Sigmoid colon (tissue), 7 donors: Measurements from ENCODE around the gene JAG1. TPM values are rescaled to one million over a fixed set of nuclear protein-coding genes. Genes with fewer than 3 reads are reported as not detected.

Experiments
- DNase-seq: peaks from one replicate; pipeline ENCODE4 v3.0.0-alpha.2; 2019
- H3K27ac ChIP-seq, 4 donors: fragments of 200-600 bp; sonication (generic); one replicate each; pipeline ENCODE4 v1.5.1; 2016 to 2019; ENCODE audit warnings: mild to moderate bottlenecking in 1 of 4
- H3K27me3 ChIP-seq, 3 donors: fragments of 200-600 bp; sonication (generic); one replicate each; pipeline ENCODE4 v1.5.1; 2019; ENCODE audit warnings: mild to moderate bottlenecking in 1 of 3
- H3K36me3 ChIP-seq, 4 donors: fragments of 200-600 bp; sonication (generic); one replicate each; pipeline ENCODE4 v1.5.1; 2016 to 2019
- H3K4me1 ChIP-seq, 4 donors: fragments of 200-600 bp; sonication (generic); one replicate each; pipeline ENCODE4 v1.5.1; 2017 to 2019
- H3K4me3 ChIP-seq, 4 donors: fragments of 200-600 bp; sonication (generic); one replicate each; pipeline ENCODE4 v1.5.1; 2017 to 2019; ENCODE audit warnings: mild to moderate bottlenecking in 2 of 4, moderate library complexity in 1 of 4
- H3K9me3 ChIP-seq, 4 donors: fragments of 200-600 bp in 3 of 4; sonication (generic) in 3 of 4; one replicate each; pipeline versions ENCODE4 v1.5.1 to v1.6.1; 2013 to 2019
- CTCF ChIP-seq, 4 experiments: fragments of 450-650 bp in 3 of 4; fragments of 200-600 bp in 1 of 4; IDR thresholded peaks; one replicate each; pipeline ENCODE4 v1.5.1; 2016 to 2019; ENCODE audit warnings: antibody characterized with exemption in 4 of 4, mild to moderate bottlenecking in 3 of 4, moderate library complexity in 2 of 4
- EP300 ChIP-seq, 4 donors: sonication (generic); formaldehyde crosslinking; IDR thresholded peaks; one replicate each; pipeline ENCODE4 v1.6.1; 2017; ENCODE audit warnings: antibody characterized with exemption in 4 of 4
- POLR2A ChIP-seq, 2 donors: fragments of 450-650 bp; IDR thresholded peaks; one replicate each; pipeline ENCODE4 v1.6.1; 2016; ENCODE audit warnings: antibody characterized with exemption in 2 of 2, mild to moderate bottlenecking in 2 of 2, moderate library complexity in 2 of 2
- POLR2AphosphoS5 ChIP-seq, 4 donors: sonication (generic); formaldehyde crosslinking; IDR thresholded peaks; one replicate each; pipeline ENCODE4 v1.6.1; 2017; ENCODE audit warnings: antibody characterized with exemption in 4 of 4
- WGBS, 2 donors: extraction: QIAGEN DNeasy Blood & Tissue Kit; methylation state at CpG; one replicate each; pipeline ENCODE4 v1.1.7; 2013; 5-methylcytosine and 5-hydroxymethylcytosine counted together
- intact Hi-C: fragments of 100-400 bp; cut with DNase I; formaldehyde crosslinking; loops from one replicate; pipeline ENCODE4 v1.15.1; 2023
- polyA plus RNA-seq, 3 donors: library from polyadenylated mRNA; stranded (reverse); fragments of 200-250 nt; gene quantifications; one replicate each; pipeline ENCODE4 v1.2.3, GENCODE V29; 2013
- total RNA-seq, 4 donors: library from RNA; depleted of rRNA; stranded (reverse); fragments of >200 nt; gene quantifications; one replicate each; pipeline ENCODE4 v1.1.0, GENCODE V29; 2016
- donor health status: healthy with polysubstance abuse.
- donor health status: Bipolar disorder and iron deficiency.
- donor health status: healthy.

JAG1 gene
- total and polyA plus RNA-seq, 7 donors = 3.9 to 76.4 (median 32.4) TPM

GRCh38 chr20:10633718-10634117 is 40.1 kb downstream of the JAG1 start:
- DNase-seq = no peak
- H3K27ac ChIP-seq = no peak overlapping the region
- no peaks in the 10 kb centered on the region for H3K27me3 ChIP-seq
- peaks cover 0 to 1% (median 0%) of the 10 kb centered on the region in 4 donors for H3K36me3 ChIP-seq
- peaks cover 0 to 48% (median 42%) of the 10 kb centered on the region in 4 donors for H3K4me1 ChIP-seq
- whole genome bisulfite sequencing, 2 donors = 72 to 97% methylated on average over 5 of the region's 5 CpGs
- H3K9me3 ChIP-seq = no peaks in the 10 kb centered on the region
- TF ChIP-seq EP300 (IDR thresholded peaks at IDR 0.05) = no peak
- TF ChIP-seq CTCF (IDR thresholded peaks at IDR 0.05) = no peak
- TF ChIP-seq POLR2A (IDR thresholded peaks at IDR 0.05) = no peak
- TF ChIP-seq POLR2AphosphoS5 (IDR thresholded peaks at IDR 0.05) = no peak
- intact Hi-C loops = no loop called here
- H3K4me3 ChIP-seq = no peak overlapping the region

DNA sequence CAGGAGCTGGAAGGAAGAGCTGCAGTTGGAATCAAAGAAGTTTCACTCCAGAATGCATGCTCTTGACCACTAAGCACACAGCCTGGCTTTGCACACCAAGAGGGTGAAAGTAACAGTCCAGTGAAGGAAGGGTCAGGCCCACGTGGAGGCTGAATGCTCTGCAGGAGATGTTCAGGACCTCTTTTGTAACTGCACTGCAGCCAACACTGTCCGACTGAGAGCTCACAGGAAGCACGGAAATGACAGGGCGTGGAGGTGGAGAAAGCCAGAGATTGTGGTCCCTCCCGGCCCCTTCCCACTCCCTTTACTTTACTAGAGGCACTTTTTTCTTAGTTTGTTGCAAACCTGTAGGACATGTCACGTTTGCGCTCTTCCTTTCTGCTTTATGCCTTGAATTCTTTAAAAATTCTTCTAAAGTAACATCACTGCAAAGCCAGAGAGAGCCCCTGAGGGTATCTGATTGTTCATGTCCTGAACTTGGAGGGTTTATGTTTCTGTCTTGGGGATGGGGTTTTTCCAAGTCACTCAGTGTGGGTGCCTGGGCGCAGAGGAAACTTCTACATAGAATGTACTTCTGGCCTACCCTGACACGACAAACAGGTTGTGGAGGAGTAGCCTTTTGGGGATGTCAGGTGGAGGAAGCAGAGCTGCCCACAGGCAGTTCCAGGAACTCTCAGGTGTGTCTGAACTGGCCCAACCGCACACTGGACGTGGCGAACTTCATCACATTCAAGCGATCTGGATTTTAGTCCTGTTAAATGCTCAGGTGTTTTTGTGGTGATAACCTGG is 40.9 kb downstream of the JAG1 start:
- H3K4me1 ChIP-seq = peaks cover 0 to 40% (median 40%) of the 10 kb centered on the region in 4 donors
- no peaks in the 10 kb centered on the region for H3K9me3 ChIP-seq
- WGBS, 2 donors = 89 to 90% methylated on average over 13 of the region's 13 CpGs
- intact Hi-C loops = no loop called here
- no peaks in the 10 kb centered on the region for H3K36me3 ChIP-seq
- H3K27ac ChIP-seq = no peak overlapping the region
- no peak overlapping the region for H3K4me3 ChIP-seq
- no peak for DNase-seq
- H3K27me3 ChIP-seq = no peaks in the 10 kb centered on the region
- TF ChIP-seq CTCF (IDR thresholded peaks at IDR 0.05) (no peak), POLR2A (IDR thresholded peaks at IDR 0.05) (no peak), EP300 (IDR thresholded peaks at IDR 0.05) (no peak), POLR2AphosphoS5 (IDR thresholded peaks at IDR 0.05) (no peak)

- TF ChIP-seq POLR2AphosphoS5 (IDR thresholded peaks at IDR 0.05) (no peak), EP300 (IDR thresholded peaks at IDR 0.05) (no peak), CTCF (IDR thresholded peaks at IDR 0.05) (no peak), POLR2A (IDR thresholded peaks at IDR 0.05) (no peak)
- intact Hi-C loops = no loop called here
- Histone ChIP-seq H3K27me3 (no peaks in the 10 kb centered on the region), H3K36me3 (no peaks in the 10 kb centered on the region), H3K4me1 (peaks cover 0 to 23% (median 22%) of the 10 kb centered on the region in 4 donors), H3K9me3 (no peaks in the 10 kb centered on the region), H3K27ac (no peak overlapping the region), H3K4me3 (no peak overlapping the region)
- no peak for DNase-seq
- 89 to 95% methylated on average over 4 of the region's 4 CpGs for WGBS, 2 donors
Observed at GRCh38 chr20:10631126-10631525, 42.7 kb downstream of the JAG1 start.

GRCh38 chr20:10629946-10630650 is 43.7 kb downstream of the JAG1 start:
- no peak for DNase-seq
- intact Hi-C loops = no loop called here
- H3K4me1 ChIP-seq = peaks cover 0 to 12% (median 12%) of the 10 kb centered on the region in 4 donors
- H3K27me3 ChIP-seq = no peaks in the 10 kb centered on the region
- H3K9me3 ChIP-seq = no peaks in the 10 kb centered on the region
- peak overlapping the region in 1 of 4 donors; percentile 10 for H3K27ac ChIP-seq
- no peak overlapping the region for H3K4me3 ChIP-seq
- TF ChIP-seq EP300 (IDR thresholded peaks at IDR 0.05) (no peak), POLR2A (IDR thresholded peaks at IDR 0.05) (no peak), CTCF (IDR thresholded peaks at IDR 0.05) (no peak), POLR2AphosphoS5 (IDR thresholded peaks at IDR 0.05) (no peak)
- 92% methylated on average over 9 of the region's 9 CpGs for WGBS, 2 donors
- no peaks in the 10 kb centered on the region for H3K36me3 ChIP-seq
